K562 (cell line): ENCODE measurements around the gene EGF. TPM values are rescaled to one million over a fixed set of nuclear protein-coding genes. Genes with fewer than 3 reads are reported as not detected.

Experiments
- ATAC-seq: fragments of 200-7000 bp; cut with Tn5 transposase; 3 replicates; pipeline ENCODE4 v1.9.1; 2020; ENCODE audit warnings: moderate library complexity
- BruUV-seq: library from RNA; stranded (reverse); fragments of 400-500 nt; replicated peaks from 2 replicates; lab custom pipeline; 2021; lab: Mats Ljungman, UMichigan
- CTCF ChIA-PET: fragments of 300-600 bp; formaldehyde crosslinking; extraction: SDS; loops from one replicate; lab custom pipeline; 2021; ENCODE audit warnings: low intra/inter-chr PET ratio; lab: Yijun Ruan, JAX
- POLR2A ChIA-PET: fragments of 300-600, 350-650 bp; sonication (Branson Sonifier 250); formaldehyde crosslinking; extraction: SDS; loops from one replicate; lab custom pipeline; 2021; ENCODE audit warnings: antibody characterized with exemption, inconsistent platforms; lab: Yijun Ruan, JAX
- DNase-seq, 4 experiments: peaks; one replicate each; pipeline versions ENCODE4 v3.0.0 to v3.0.0-alpha.2; 2011 to 2018; ENCODE audit warnings: low spot score in 3 of 4, mixed read lengths in 3 of 4; ENCODE audit errors: extremely low read depth in 1 of 4
- FAIRE-seq: peaks from 2 replicates; lab custom pipeline; 2011; peaks lifted over from hg19 to GRCh38; lab: Jason Lieb, UNC
- H2AFZ ChIP-seq: 2 replicates; pipeline ENCODE4 v1.6.0; 2011; ENCODE audit warnings: low read depth, low read length, control low read depth, inconsistent platforms
- H3K27ac ChIP-seq: fragments of 200-600 bp; 3 replicates; pipeline ENCODE4 v1.8.0; 2011; ENCODE audit warnings: low read depth, mild to moderate bottlenecking, control low read depth, inconsistent platforms, low read length, moderate library complexity, mixed read lengths; ENCODE audit errors: extremely low read depth
- H3K27me3 ChIP-seq, 2 experiments: fragments of 300-600 bp in 1 of 2; 2 replicates in 1 of 2; 3 replicates in 1 of 2; pipeline versions ENCODE4 v1.6.0 to v1.8.0; 2011; ENCODE audit warnings: inconsistent platforms in 2 of 2, low read length in 2 of 2, mild to moderate bottlenecking in 1 of 2, mixed read lengths in 1 of 2, moderate library complexity in 1 of 2; ENCODE audit not compliant: control insufficient read depth in 2 of 2, insufficient read depth in 2 of 2
- H3K36me3 ChIP-seq: fragments of 300-600 bp; 3 replicates; pipeline ENCODE4 v1.8.0; 2011; ENCODE audit warnings: mild to moderate bottlenecking, low read length, inconsistent platforms; ENCODE audit not compliant: control insufficient read depth, insufficient read depth
- H3K4me1 ChIP-seq, 2 experiments: fragments of 200-600 bp in 1 of 2; replicated peaks in 1 of 2; 2 replicates in 1 of 2; 3 replicates in 1 of 2; pipeline versions ENCODE4 v1.5.1 to v1.8.0; 2011; ENCODE audit warnings: inconsistent platforms in 2 of 2, low read length in 2 of 2, mild to moderate bottlenecking in 1 of 2, mixed read lengths in 1 of 2, moderate library complexity in 1 of 2; ENCODE audit not compliant: control insufficient read depth in 2 of 2, insufficient read depth in 2 of 2
- H3K4me2 ChIP-seq: 2 replicates; pipeline ENCODE4 v1.6.1; 2011; ENCODE audit warnings: low read length, control low read depth, inconsistent platforms, mixed read lengths; ENCODE audit not compliant: insufficient read depth
- H3K4me3 ChIP-seq: fragments of 200-600 bp; sonication (generic), shearing (Covaris generic); 2 replicates; pipeline ENCODE4 v1.5.1; 2016; ENCODE audit warnings: control low read depth, inconsistent platforms
- H3K79me2 ChIP-seq: fragments of 200-600 bp; 3 replicates; pipeline ENCODE4 v1.8.0; 2011; ENCODE audit warnings: low read length, inconsistent platforms; ENCODE audit not compliant: control insufficient read depth, insufficient read depth
- H3K9ac ChIP-seq, 2 experiments: 2 replicates each; pipeline versions ENCODE4 v1.6.0 to v1.6.1; 2011; ENCODE audit warnings: low read depth in 2 of 2, low read length in 2 of 2, control low read depth in 1 of 2, inconsistent platforms in 1 of 2, mild to moderate bottlenecking in 1 of 2, mixed read lengths in 1 of 2; ENCODE audit not compliant: insufficient read depth in 1 of 2
- H3K9me1 ChIP-seq: one replicate; pipeline ENCODE4 v1.6.0; 2011; ENCODE audit warnings: inconsistent platforms, mild to moderate bottlenecking, low read length, moderate library complexity; ENCODE audit not compliant: control insufficient read depth, insufficient read depth
- H3K9me3 ChIP-seq: replicated peaks from 2 replicates; pipeline ENCODE4 v1.5.1; 2011; ENCODE audit warnings: low read depth, low read length, inconsistent platforms; ENCODE audit not compliant: control insufficient read depth, insufficient read depth
- H4K20me1 ChIP-seq: replicated peaks from 2 replicates; pipeline ENCODE4 v1.6.1; 2011; ENCODE audit warnings: low read length, inconsistent platforms, mixed read lengths; ENCODE audit not compliant: control insufficient read depth, insufficient read depth
- ATF3 ChIP-seq, 2 experiments: fragments of 450-650 bp in 1 of 2; sonication (generic) in 1 of 2; formaldehyde crosslinking in 1 of 2; IDR thresholded peaks in 1 of 2; conservative IDR thresholded peaks in 1 of 2; 2 replicates each; pipeline versions ENCODE4 v1.6.1 to v1.8.1; 2016 to 2023; ENCODE audit warnings: mild to moderate bottlenecking in 2 of 2, moderate library complexity in 2 of 2, inconsistent platforms in 1 of 2, missing genetic modification reagents in 1 of 2
- ATF7 ChIP-seq: fragments of 450-650 bp; IDR thresholded peaks from 2 replicates; pipeline ENCODE4 v1.7.1; 2014; ENCODE audit warnings: mild to moderate bottlenecking, moderate library complexity
- BRD9 ChIP-seq: fragments of 450-650 bp; IDR thresholded peaks from 2 replicates; pipeline ENCODE4 v1.6.1; 2018; ENCODE audit warnings: low read depth; ENCODE audit not compliant: partially characterized antibody
- CAMTA2 ChIP-seq: fragments of 250-450 bp; sonication (Bioruptor Pico); conservative IDR thresholded peaks from 2 replicates; pipeline ENCODE4 v1.5.1; 2022
- CREB3L1 ChIP-seq: fragments of 450-650 bp; IDR thresholded peaks from 2 replicates; pipeline ENCODE4 v1.6.1; 2014; ENCODE audit warnings: low read depth, mild to moderate bottlenecking, moderate library complexity, borderline replicate concordance
- HIVEP1 ChIP-seq: fragments of 250-450 bp; sonication (Bioruptor Pico); IDR thresholded peaks from 2 replicates; pipeline ENCODE4 v1.4.0; 2020; ENCODE audit warnings: mild to moderate bottlenecking
- HSF4 ChIP-seq: fragments of 250-450 bp; sonication (Bioruptor Pico); IDR thresholded peaks from 2 replicates; pipeline ENCODE4 v2.1.2; 2022; ENCODE audit warnings: mild to moderate bottlenecking, moderate library complexity, borderline replicate concordance
- KDM4B ChIP-seq, 2 experiments: fragments of 450-650 bp in 1 of 2; sonication (generic) in 1 of 2; IDR thresholded peaks; 2 replicates each; pipeline ENCODE4 v1.6.1; 2016 to 2017; ENCODE audit warnings: borderline replicate concordance in 2 of 2, antibody characterized with exemption in 1 of 2, low read depth in 1 of 2, mild to moderate bottlenecking in 1 of 2
- SAP30 ChIP-seq: fragments of 200-600 bp; sonication (generic); IDR thresholded peaks from 2 replicates; pipeline ENCODE4 v1.6.1; 2012; ENCODE audit warnings: borderline replicate concordance, low read depth, mild to moderate bottlenecking, moderate library complexity, low read length, control low read depth, inconsistent platforms; ENCODE audit not compliant: insufficient read depth, poor library complexity, severe bottlenecking
- SIX5 ChIP-seq, 2 experiments: IDR thresholded peaks; 2 replicates each; pipeline ENCODE4 v1.6.1; 2011; ENCODE audit warnings: low read length in 2 of 2, borderline replicate concordance in 1 of 2, low read depth in 1 of 2, mild to moderate bottlenecking in 1 of 2, moderate library complexity in 1 of 2; ENCODE audit not compliant: insufficient read depth in 1 of 2
- U2AF2 ChIP-seq: fragments of 200-400 bp; formaldehyde crosslinking; optimal IDR thresholded peaks from 2 replicates; pipeline ENCODE3; 2017; ENCODE audit warnings: low read depth, mild to moderate bottlenecking, low read length
- YBX1 ChIP-seq: fragments of 450-650 bp; IDR thresholded peaks from 2 replicates; pipeline ENCODE4 v1.7.1; 2016; ENCODE audit warnings: mild to moderate bottlenecking
- ZBTB17 ChIP-seq: fragments of 450-650 bp; formaldehyde crosslinking; IDR thresholded peaks from 2 replicates; pipeline ENCODE4 v1.4.0; 2020; ENCODE audit warnings: mild to moderate bottlenecking
- ZNF696 ChIP-seq: fragments of 250-450 bp; sonication (Bioruptor Pico); conservative IDR thresholded peaks from 2 replicates; pipeline ENCODE4 v1.4.0; 2020; ENCODE audit warnings: mild to moderate bottlenecking, moderate library complexity
- WGBS: fragments of 100-300 bp; shearing (Covaris generic); methylation state at CpG from one replicate; pipeline ENCODE4 v1.1.6; 2016; ENCODE audit warnings: low coverage, mixed read lengths; ENCODE audit not compliant: insufficient coverage; ENCODE audit errors: missing lambda C conversion rate; 5-methylcytosine and 5-hydroxymethylcytosine counted together
- in situ Hi-C: fragments of 300-500 bp; cut with MboI; formaldehyde crosslinking; loops from 4 replicates; pipeline ENCODE4 v1.15.0; 2018; ENCODE audit warnings: inconsistent platforms, mixed read lengths
- intact Hi-C: fragments of 100-400 bp; cut with micrococcal nuclease; formaldehyde crosslinking; loops from 2 replicates; pipeline ENCODE4 v1.14.2; 2022
- polyA plus RNA-seq, 8 experiments: library from polyadenylated mRNA; depleted of rRNA in 4 of 8; stranded (reverse) in 5 of 8; unstranded in 3 of 8; fragments of >200 nt; fragmentation: Nextera tagmentation in 2 of 8; fragmentation: Illumina TruSeq in 1 of 8; extraction: Ambion mirVana in 2 of 8; extraction: Trizol in 1 of 8; gene quantifications; 2 replicates each; pipeline versions ENCODE4 v1.2.1 to v1.2.3, GENCODE V29; 2011 to 2014; ENCODE audit warnings: inconsistent platforms in 1 of 8, missing spikeins in 1 of 8
- total RNA-seq, 7 experiments: library from RNA; depleted of rRNA in 6 of 7; stranded (reverse); fragments of >200 nt in 6 of 7; fragmentation: Illumina TruSeq in 2 of 7; extraction: Trizol in 2 of 7; gene quantifications; 2 replicates each; pipeline versions ENCODE4 v1.2.1 to v1.2.3, GENCODE V29; 2011 to 2021; ENCODE audit warnings: low replicate concordance in 1 of 7
- TF ChIP-seq, protein P1 (sequence below): fragments of 450-650 bp; IDR thresholded peaks from 2 replicates; pipeline ENCODE4 v1.6.1; 2017; ENCODE audit warnings: antibody characterized with exemption

Gene EGF
- total and polyA plus RNA-seq, 9 of the 15 experiments (the other 6 are each of a cell fraction or from before 2014, with no cell fraction given): 0.32 to 3.1 (median 1.3) TPM

GRCh38 chr4:110007217-110007616 is 94.5 kb downstream of the EGF start (continued):
- TF ChIP-seq KDM4B (IDR thresholded peaks at IDR 0.05; ENCODE audit: borderline replicate concordance in 2 of 2, low read depth in 1 of 2): no peak
- no peak for TF ChIP-seq CAMTA2 (CRISPR knock-in tag)
- no peak for TF ChIP-seq BRD9
- TF ChIP-seq SAP30: no peak
- TF ChIP-seq ZNF696 (CRISPR knock-in tag): no peak
- TF ChIP-seq SIX5 (IDR thresholded peaks at IDR 0.05; ENCODE audit: borderline replicate concordance in 1 of 2, insufficient read depth in 1 of 2, low read depth in 1 of 2, low read length in 2 of 2): no peak
- no peak for TF ChIP-seq ATF3 (IDR thresholded peaks at IDR 0.05)
- TF ChIP-seq ATF3 (CRISPR knock-in tag; conservative IDR thresholded peaks at IDR 0.05): no peak
- TF ChIP-seq ATF7: no peak
- TF ChIP-seq U2AF2: no peak

DNA sequence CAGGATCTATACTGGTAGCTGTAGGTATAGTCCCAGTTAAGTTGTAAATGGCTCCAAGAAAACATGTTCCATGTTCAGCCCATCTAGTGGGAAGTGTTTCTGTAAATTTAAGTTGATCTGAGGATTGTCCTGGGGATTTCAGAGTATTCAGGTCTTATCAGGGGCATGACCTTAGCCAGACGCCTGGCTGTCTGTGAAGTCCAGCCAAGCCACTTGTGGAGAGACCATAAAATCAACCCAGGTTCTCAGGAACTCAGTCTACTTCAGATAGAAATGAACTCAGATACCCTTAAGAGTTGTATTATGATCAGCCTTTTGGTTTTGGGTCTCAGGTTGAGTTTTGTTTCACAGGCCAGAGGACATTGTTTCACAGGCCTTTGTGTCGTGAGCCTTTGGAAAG is 95.9 kb downstream of the EGF start:
- Histone ChIP-seq H3K4me1 (0 out of 5 replicates have a peak, but pooled peaks cover 0 to 2% of the 10 kb centered on the region in 2 experiments), H3K9me1 (no peaks in the 10 kb centered on the region), H3K27me3 (no peaks in the 10 kb centered on the region), H2AFZ (no peak overlapping the region), H4K20me1 (no peaks in the 10 kb centered on the region), H3K79me2 (no peaks in the 10 kb centered on the region), H3K27ac (no peak overlapping the region), H3K9ac (no peak overlapping the region), H3K9me3 (no peaks in the 10 kb centered on the region), H3K36me3 (no peaks in the 10 kb centered on the region), H3K4me3 (no peak overlapping the region), H3K4me2 (no peak overlapping the region)
- in situ Hi-C loops: loop anchor here (10.0 kb wide), 1 partner anchor 316 kb away; no protein-coding TSS in a partner anchor
- DNase-seq: no peak
- ChIA-PET CTCF (interaction anchor here (0.7 to 12.8 kb wide), 3 partner anchors 500 to 858 kb away, joined by 3 to 252 read pairs (median 3); no protein-coding TSS in a partner anchor), POLR2A (interaction anchor here (0.7 to 1.8 kb wide), 2 partner anchors 12 to 508 kb away, joined by 4 to 5 read pairs; no protein-coding TSS in a partner anchor)
- no peak for FAIRE-seq
- 14% methylated on average over 2 of the region's 2 CpGs for WGBS
- peak; percentile 45; the same call in 1 of the 3 replicates for ATAC-seq
- intact Hi-C loops: loop anchor here (5.0 to 10.0 kb wide), 3 partner anchors 196 to 336 kb away; no protein-coding TSS in a partner anchor
- BruUV-seq: no TSS peak
- TF ChIP-seq HSF4 (no peak), YBX1 (no peak), HIVEP1 (CRISPR knock-in tag) (no peak), CREB3L1 (no peak), ZBTB17 (CRISPR knock-in tag) (no peak)
- TF ChIP-seq, protein P1, sequence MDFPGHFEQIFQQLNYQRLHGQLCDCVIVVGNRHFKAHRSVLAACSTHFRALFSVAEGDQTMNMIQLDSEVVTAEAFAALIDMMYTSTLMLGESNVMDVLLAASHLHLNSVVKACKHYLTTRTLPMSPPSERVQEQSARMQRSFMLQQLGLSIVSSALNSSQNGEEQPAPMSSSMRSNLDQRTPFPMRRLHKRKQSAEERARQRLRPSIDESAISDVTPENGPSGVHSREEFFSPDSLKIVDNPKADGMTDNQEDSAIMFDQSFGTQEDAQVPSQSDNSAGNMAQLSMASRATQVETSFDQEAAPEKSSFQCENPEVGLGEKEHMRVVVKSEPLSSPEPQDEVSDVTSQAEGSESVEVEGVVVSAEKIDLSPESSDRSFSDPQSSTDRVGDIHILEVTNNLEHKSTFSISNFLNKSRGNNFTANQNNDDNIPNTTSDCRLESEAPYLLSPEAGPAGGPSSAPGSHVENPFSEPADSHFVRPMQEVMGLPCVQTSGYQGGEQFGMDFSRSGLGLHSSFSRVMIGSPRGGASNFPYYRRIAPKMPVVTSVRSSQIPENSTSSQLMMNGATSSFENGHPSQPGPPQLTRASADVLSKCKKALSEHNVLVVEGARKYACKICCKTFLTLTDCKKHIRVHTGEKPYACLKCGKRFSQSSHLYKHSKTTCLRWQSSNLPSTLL: no peak
